Effector memory CD4-positive, alpha-beta T cell (primary cell): Measurements from ENCODE around the gene BRD4.
A peak's percentile ranks its signal among the peaks of the same experiment; 100 is the strongest.
"Not testable (repeated sequence)": the region's sequence is repeated elsewhere in the genome, so short reads cannot be mapped to it uniquely, and the experiment has no call there.

Experiments used
- DNase-seq, 3 donors: peaks; one replicate each; pipeline ENCODE4 v3.0.0-alpha.2; 2020
- H3K27ac ChIP-seq: 2 replicates; pipeline ENCODE4 v1.7.0; 2013; ENCODE audit warnings: mild to moderate bottlenecking, low read length, moderate library complexity; ENCODE audit not compliant: insufficient read depth, poor library complexity, severe bottlenecking
- H3K27me3 ChIP-seq: replicated peaks from 2 replicates; pipeline ENCODE4 v1.7.0; 2013; ENCODE audit warnings: mild to moderate bottlenecking, low read length; ENCODE audit not compliant: insufficient read depth, control insufficient read depth, poor library complexity, severe bottlenecking
- H3K36me3 ChIP-seq: 2 replicates; pipeline ENCODE4 v1.7.0; 2013; ENCODE audit warnings: mild to moderate bottlenecking, low read length, moderate library complexity; ENCODE audit not compliant: control insufficient read depth, insufficient read depth
- H3K4me1 ChIP-seq: 2 replicates; pipeline ENCODE4 v1.7.0; 2013; ENCODE audit warnings: low read length, mild to moderate bottlenecking; ENCODE audit not compliant: control insufficient read depth, insufficient read depth, poor library complexity, severe bottlenecking
- H3K4me3 ChIP-seq: 2 replicates; pipeline ENCODE4 v1.7.0; 2013; ENCODE audit warnings: low read length, low read depth, mild to moderate bottlenecking; ENCODE audit not compliant: insufficient read depth, poor library complexity, severe bottlenecking
- H3K9me3 ChIP-seq: 2 replicates; pipeline ENCODE4 v1.7.0; 2013; ENCODE audit warnings: mild to moderate bottlenecking, low read length, moderate library complexity; ENCODE audit not compliant: control insufficient read depth

The BRD4 gene

DNA sequence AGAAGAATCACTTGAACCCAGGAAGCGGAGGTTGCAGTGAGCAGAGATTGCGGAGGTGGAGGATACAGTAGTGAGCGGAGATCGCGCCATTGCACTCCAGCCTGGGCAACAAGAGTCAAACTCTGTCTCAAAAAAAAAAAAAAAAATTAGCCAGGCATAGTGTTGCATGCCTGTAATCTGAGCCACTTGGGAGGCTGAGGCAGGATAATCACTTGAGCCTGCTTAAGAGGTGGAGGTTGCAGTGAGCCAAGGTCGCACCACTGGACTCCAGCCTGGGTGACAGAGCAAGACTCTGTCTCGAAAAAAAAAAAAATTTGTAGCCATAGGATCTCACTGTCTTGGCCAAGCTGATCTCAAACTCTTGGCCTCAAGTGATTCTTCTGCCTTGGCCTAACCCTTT lies 3.7 kb upstream of the BRD4 start:
- H3K36me3 ChIP-seq, H3K4me3 ChIP-seq, H3K4me1 ChIP-seq, H3K27ac ChIP-seq, DNase-seq, H3K27me3 ChIP-seq, H3K9me3 ChIP-seq: not testable (repeated sequence)

- Histone ChIP-seq H3K4me3 (peak overlapping the region; percentile 94), H3K27me3 (no peaks in the 10 kb centered on the region), H3K27ac (peak overlapping the region; percentile 77), H3K9me3 (no peaks in the 10 kb centered on the region), H3K4me1 (peaks cover 36% of the 10 kb centered on the region), H3K36me3 (no peaks in the 10 kb centered on the region)
- peak; percentile 40 to 52 (median 45) for DNase-seq
Measured at GRCh38 chr19:15331419-15332310, 674 bp downstream of the BRD4 start.

GRCh38 chr19:15330801-15331418 lies 1.4 kb downstream of the BRD4 start:
- DNase-seq, result peak; percentile 12 to 21 (median 15)
- no peaks in the 10 kb centered on the region for H3K27me3 ChIP-seq
- H3K27ac ChIP-seq, result peak overlapping the region; percentile 77
- peak overlapping the region; percentile 94 for H3K4me3 ChIP-seq
- no peaks in the 10 kb centered on the region for H3K9me3 ChIP-seq
- H3K4me1 ChIP-seq, result peaks cover 38% of the 10 kb centered on the region
- H3K36me3 ChIP-seq, result no peaks in the 10 kb centered on the region

DNA sequence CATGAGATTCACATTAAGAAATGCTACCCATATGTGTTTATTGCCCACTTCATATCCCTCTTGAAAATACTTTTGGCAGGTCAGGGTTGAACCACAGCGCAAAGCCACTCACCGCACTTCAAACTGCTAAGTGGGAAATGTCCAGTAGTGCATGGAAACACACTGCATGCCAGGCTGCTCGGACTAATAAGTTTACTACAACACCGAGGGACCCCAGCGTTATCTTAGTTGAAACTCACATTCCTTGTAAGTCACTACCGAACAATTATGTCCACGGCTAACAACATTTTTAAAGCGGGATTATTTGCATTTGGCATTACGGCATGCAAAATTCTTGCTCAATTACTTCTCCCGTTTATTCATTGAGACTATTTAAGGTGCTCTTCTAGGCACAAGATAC lies 4.0 kb downstream of the BRD4 start:
- H3K4me3 ChIP-seq, result no peak overlapping the region
- H3K27me3 ChIP-seq, result no peaks in the 10 kb centered on the region
- no peak overlapping the region for H3K27ac ChIP-seq

GRCh38 chr19:15324791-15325519 lies 7.4 kb downstream of the BRD4 start:
- no peaks in the 10 kb centered on the region for H3K36me3 ChIP-seq
- H3K27me3 ChIP-seq, result no peaks in the 10 kb centered on the region
- no peak overlapping the region for H3K4me3 ChIP-seq
- H3K27ac ChIP-seq, result no peak overlapping the region
- H3K9me3 ChIP-seq, result no peaks in the 10 kb centered on the region
- no peak for DNase-seq
- peaks cover 48% of the 10 kb centered on the region for H3K4me1 ChIP-seq

More for the DNA sequence above, 4.0 kb downstream of the BRD4 start:
- Histone ChIP-seq H3K36me3 (no peaks in the 10 kb centered on the region), H3K9me3 (no peaks in the 10 kb centered on the region), H3K4me1 (peaks cover 52% of the 10 kb centered on the region)
- DNase-seq, result no peak

GRCh38 chr19:15323496-15324235 lies 8.7 kb downstream of the BRD4 start:
- DNase-seq, result no peak
- no peaks in the 10 kb centered on the region for H3K36me3 ChIP-seq

DNA sequence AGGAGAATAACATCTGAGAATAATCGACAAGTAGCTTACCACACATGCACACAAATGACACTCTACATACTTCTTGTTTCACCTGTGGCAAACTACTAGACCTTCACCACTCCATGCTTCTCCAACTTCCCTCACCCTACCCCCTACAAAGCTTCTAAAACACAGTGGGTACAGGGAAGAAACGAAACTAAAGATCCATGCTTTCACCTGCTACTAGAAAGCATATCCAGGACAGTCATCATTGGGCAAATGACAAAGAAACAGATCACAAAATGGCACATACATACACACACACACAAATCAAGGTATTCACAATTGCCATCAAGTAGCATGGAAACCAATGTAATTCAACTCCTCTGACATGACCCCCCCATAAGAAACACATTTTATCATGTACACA lies 10.6 kb downstream of the BRD4 start:
- Histone ChIP-seq H3K9me3 (no peaks in the 10 kb centered on the region), H3K4me1 (peaks cover 49% of the 10 kb centered on the region), H3K4me3 (no peak overlapping the region), H3K27ac (no peak overlapping the region), H3K27me3 (no peaks in the 10 kb centered on the region), H3K36me3 (no peaks in the 10 kb centered on the region)
- DNase-seq, result no peak

More at GRCh38 chr19:15323496-15324235, 8.7 kb downstream of the BRD4 start:
- no peak overlapping the region for H3K27ac ChIP-seq
- peaks cover 42% of the 10 kb centered on the region for H3K4me1 ChIP-seq
- H3K27me3 ChIP-seq, result no peaks in the 10 kb centered on the region
- H3K4me3 ChIP-seq, result no peak overlapping the region
- no peaks in the 10 kb centered on the region for H3K9me3 ChIP-seq

DNA sequence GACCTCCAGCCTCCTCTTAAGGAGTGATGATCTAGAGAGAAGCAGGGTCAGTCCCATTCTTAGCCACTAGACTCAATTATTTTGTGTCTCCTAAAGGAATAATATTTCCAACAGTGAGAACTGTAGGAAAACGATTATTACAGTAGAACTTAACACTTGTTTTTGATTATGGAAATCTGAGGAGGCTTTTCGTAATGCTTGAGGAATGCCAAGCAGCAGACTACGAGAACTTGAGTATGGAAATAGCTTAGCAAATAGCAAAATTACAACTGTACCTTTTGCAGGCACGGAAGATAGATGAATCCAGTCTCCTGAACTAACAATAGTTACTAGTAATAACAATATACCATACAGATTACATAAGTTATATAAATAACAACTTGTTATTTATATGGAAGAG lies 12.2 kb downstream of the BRD4 start:
- Histone ChIP-seq H3K4me1 (peaks cover 46% of the 10 kb centered on the region), H3K36me3 (no peaks in the 10 kb centered on the region)

DNA sequence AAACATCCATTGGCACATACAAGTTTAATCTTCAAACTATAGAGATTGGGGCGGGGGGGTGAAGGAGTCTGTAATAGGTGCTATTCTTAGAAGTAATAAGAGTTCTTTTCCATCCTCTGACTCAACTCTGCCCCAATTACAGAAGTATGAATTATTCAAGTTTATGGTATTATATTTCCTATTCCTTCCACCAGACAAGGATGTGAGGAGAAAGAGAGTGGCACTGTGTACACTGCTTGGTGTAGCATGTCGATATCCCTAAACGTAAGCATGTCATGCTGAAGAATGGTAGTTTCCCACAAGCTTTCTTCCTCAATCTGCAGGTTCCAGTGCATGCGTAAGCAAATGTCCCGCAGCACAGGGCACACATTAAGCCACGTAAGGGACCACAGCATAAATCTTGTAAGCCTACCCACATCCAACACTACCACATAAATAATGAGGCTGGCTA lies 14.1 kb downstream of the BRD4 start:
- peak overlapping the region; percentile 15 for H3K27ac ChIP-seq
- H3K27me3 ChIP-seq, result no peaks in the 10 kb centered on the region
- H3K4me1 ChIP-seq, result peaks cover 40% of the 10 kb centered on the region
- no peaks in the 10 kb centered on the region for H3K9me3 ChIP-seq
- H3K36me3 ChIP-seq, result no peaks in the 10 kb centered on the region
- peak overlapping the region; percentile 17 for H3K4me3 ChIP-seq
- no peak for DNase-seq

More for the DNA sequence above, 12.2 kb downstream of the BRD4 start:
- Histone ChIP-seq H3K4me3 (no peak overlapping the region), H3K27me3 (no peaks in the 10 kb centered on the region), H3K27ac (no peak overlapping the region), H3K9me3 (no peaks in the 10 kb centered on the region)
- no peak for DNase-seq
